ENCODE data around the gene PEX5L. TPM values are rescaled to one million over a fixed set of nuclear protein-coding genes. Genes with fewer than 3 reads are reported as not detected.

Gene PEX5L
- total RNA-seq, 1 experiment from 2014 or later, result not detected

DNA sequence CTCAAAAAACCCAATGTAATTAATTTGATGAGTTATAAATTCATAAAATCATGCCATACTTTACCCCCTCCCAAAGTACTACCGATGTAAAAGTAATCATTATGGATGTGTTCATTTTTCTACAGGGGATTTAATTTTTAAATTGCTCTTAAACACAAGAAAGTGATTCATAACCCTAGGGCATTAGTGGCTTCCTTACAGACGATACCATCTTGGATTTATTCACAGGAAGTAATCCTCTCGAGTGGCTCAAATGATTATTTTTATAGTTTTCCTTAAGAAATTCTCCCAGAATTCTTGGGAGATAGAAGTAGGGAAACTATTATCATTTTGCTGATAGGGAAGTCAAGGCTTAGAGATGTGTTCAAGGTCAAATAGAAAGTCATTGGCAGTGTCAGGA is 80.9 kb downstream of the PEX5L start:
- peak; percentile 4 for DNase-seq (ENCODE audit: low read depth)

DNA sequence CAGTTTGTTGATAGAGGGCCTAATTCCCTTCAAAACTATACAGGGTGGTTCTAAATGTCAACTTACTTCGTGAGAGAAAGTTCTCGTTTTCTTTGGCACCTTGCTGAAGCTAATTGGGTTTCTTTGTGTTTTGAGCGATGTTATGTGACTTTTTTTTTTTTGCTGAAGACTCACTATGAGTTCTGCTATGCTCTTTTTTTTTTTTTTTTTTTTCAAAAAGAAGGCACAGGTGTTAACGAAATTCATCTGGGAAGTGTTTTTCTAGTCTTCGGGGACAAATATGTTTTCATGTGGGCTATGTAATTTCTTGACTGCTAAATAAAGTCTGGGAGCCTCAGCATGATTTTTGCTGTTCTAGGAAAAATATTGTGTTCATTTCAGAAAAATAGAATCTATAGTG is 81.5 kb downstream of the PEX5L start:
- DNase-seq (ENCODE audit: low read depth), result no peak

DNA sequence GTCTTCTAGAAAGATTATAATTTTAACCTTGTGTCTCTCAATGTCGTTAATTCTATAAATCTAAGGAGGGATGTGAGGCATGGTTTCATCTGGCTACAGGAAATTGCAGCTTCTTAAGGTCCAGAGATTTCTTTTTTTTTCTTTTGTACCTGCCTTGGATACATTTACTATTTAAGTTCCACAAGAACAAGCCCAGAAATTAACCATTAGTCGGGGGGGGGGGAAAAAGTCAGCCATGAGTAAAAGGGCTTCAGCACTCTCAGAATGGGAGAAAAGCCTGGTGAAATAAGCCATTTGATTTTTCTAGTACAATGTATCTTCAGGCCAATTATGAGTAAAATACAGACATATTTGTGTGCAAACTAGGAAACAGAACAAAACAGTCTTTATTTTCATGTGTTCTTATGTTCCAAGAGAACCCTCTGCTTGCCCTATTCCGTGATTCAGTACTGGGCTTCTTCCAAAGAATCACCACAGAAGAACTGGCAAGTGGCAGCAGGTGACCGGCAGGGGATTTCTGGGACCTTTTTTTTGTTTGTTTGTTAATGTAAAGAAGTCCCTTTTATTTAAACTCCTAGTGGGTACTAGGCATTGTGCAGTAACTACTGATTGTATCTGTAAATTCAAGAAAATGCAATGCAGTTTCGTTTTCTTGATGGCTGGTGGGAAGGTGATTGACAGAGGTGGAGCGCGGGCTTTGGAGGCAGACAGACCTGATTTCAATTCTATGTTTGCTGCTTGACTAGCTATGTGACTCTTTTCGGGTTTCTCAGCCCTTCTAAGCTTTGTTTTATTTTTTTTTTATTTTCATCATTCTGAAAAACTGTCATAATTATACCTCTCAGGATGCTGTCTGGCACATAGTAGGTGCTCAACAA is 82.5 kb downstream of the PEX5L start:
- DNase-seq (ENCODE audit: low read depth), result no peak

DNA sequence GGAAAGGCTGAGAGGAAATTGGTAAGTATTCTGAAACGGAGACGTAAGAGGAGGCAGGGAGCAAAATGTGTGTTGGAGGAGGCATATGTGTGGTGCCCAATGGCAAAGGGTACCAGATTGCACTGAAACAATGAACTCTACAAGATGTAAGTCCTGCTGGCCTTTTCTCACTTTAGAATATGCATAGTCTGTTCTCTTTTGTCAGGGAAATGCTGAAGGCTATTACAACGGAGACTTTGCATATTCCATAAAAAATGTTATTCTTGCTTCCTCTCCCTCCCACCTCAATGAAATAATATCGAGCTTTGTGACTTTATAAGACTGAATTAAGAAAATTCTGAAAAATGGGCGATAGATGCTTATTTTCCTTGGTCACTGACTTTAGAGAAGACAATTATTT is 85.9 kb downstream of the PEX5L start:
- DNase-seq (ENCODE audit: low read depth), result no peak

- DNase-seq (ENCODE audit: low read depth), result no peak
These were observed 86.9 kb downstream of the PEX5L start for GRCh38 chr3:179949869-179950268.

DNA sequence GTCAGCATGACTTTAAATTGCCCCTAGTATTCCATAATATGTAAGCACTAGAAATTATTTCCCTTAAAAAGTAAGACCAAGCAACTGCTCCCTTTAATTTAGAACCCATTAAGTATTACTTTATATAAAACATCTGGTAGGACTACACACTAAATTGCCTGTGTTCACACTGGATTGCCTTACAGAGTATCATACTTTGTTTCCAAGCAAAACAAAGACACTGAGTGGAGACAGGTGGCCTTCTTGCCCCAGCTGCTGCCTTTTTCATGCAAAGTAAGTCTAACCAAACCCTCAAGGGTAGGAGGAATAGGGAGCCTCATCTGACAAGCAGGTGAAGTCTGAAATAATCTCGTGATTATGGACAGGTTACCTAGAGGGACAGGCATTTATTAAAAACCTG is 87.3 kb downstream of the PEX5L start:
- no peak for DNase-seq (ENCODE audit: low read depth)

GRCh38 chr3:179948740-179949139 is 88.0 kb downstream of the PEX5L start:
- no peak for DNase-seq (ENCODE audit: low read depth)

DNA sequence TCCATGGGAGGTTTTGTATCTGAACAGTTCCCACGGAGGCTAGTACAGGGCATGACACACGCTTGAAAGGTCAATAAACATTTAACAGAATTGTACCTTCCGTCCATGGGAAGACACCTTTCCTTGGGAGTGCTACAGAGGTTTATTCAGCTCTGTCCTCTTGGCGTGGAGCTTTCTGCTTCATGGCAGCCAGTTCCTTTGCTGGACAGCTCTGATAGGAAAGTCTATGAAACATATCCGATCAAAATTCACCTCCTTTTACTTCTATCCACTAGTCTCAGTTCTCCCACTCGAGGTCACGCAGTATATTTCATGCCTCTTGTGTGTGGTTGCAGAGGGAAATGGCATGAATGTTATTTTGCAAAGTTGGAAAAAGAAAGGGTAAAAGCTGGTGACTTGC is 91.2 kb downstream of the PEX5L start:
- no peak for DNase-seq (ENCODE audit: low read depth)

GRCh38 chr3:179943117-179943880 is 93.4 kb downstream of the PEX5L start:
- DNase-seq (ENCODE audit: low read depth), result no peak

GRCh38 chr3:179942553-179943075 is 94.1 kb downstream of the PEX5L start:
- no peak for DNase-seq (ENCODE audit: low read depth)

DNA sequence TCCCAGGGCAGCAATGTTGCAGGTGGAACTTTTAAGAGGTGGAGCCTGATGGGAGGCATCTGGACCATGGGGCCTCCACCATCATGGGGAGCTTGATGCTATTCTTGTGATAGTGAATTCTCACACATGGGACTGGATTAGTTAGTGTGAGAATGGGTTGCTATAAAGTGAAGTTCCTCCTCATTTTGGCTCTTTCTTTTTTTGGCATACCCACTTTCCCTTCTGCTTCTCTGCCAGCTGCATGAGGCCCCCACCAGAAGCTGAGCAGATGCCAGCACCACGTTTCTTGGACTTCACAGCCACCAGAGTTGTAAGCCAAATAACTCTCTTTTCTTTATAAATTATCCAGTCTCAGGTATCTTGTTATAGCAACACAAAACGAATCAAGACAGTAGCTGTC is 101.0 kb downstream of the PEX5L start:
- no peak for DNase-seq (ENCODE audit: low read depth)

GRCh38 chr3:179933914-179934313 is 102.8 kb downstream of the PEX5L start:
- no peak for DNase-seq (ENCODE audit: low read depth)

GRCh38 chr3:179933080-179933479 is 103.7 kb downstream of the PEX5L start:
- no peak for DNase-seq (ENCODE audit: low read depth)

DNA sequence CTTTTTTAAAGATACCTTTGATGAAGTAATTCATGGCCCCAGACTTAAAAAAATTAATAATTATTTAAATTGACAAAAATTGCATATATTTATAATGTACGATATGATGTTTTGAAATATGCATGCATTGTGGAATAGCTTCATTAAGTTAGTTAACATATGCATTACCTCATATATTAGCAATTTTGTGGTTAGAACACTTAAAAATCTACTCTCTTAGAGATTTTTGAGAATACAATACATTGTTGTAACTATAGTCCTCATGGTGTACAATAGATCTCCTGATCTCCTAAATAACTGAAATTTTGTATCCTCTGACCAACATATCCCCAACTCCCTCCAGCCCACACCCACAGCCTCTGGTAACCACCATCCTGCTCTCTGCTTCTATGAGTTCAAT is 104.1 kb downstream of the PEX5L start:
- no peak for DNase-seq (ENCODE audit: low read depth)

DNA sequence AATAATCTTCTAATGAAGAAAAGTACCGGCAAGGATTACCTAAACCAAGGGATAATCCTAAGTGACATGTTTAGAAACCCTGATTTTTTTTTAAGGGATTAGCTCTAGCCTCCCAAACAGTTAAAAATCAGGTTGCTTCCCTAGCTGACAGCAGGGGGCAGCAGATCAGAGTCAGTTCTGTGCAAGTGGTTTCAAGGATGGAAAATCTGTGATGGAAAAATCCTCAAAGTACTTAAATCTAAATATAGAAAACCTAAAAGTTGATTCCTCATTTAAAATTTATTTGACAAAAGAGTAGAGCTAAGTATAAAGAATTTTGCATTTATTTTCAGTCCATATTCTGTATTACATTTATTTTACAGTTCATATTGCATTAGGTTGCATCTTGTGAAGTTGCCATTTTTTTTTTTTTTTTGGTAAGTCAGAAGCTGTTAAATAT is 107.6 kb downstream of the PEX5L start:
- peak; percentile 48 for DNase-seq (ENCODE audit: low read depth)

DNA sequence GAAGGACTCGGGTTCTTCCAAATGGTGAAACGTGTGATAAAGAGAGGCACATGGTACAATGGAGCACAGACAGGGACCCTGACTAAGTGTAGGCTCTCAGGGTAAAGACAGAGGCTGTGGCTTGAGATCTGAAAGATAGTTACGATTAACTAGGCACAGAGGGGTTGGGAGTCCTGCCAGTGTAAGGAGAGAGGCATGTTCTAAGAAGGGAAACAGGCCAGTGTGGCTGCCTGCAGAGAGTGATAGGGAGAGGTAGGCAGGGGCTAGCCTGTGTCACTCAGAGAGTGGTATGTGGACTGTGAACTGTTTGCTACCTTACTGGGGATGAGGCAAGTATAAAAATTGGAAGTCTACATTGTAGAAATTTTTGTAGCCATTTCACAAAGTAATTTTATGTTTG is 109.5 kb downstream of the PEX5L start:
- DNase-seq (ENCODE audit: low read depth), result no peak

DNA sequence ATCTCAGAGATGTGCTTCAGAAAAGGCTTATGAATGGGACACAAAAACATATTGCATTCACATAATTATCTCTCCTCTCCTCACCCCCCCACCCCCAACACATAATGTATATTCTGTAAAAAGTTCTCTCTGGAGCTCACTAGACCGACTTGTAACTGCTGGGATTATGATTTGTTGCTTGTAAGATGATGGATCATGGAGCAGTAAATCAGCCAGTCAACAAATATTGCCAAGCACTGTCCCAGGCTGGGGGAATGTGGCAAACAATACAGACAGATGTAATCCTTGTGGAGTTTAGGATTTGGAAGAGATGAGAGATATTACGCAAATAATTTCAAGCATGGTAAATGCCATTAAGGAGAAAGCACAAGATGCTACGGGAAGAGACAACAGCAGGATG is 114.8 kb downstream of the PEX5L start:
- no peak for DNase-seq (ENCODE audit: low read depth)

DNA sequence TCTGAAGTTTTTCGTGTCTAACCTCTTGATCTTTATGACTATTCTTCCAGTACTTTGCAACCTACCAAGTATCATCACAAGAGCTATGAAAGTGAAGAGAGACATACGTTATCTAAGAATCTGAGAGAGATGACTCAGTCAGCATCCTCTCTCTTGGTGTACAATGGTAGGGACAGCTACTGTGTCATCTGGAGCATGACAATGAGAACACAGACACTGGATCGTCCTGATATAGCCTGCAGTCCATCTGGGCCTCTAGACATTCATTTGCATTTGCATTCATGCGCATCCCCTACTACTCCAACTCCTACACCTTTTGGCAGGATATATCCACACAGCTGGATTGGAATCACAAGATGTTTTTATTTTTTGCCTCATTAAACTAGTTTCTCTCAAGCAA is 115.2 kb downstream of the PEX5L start:
- DNase-seq (ENCODE audit: low read depth), result no peak

DNA sequence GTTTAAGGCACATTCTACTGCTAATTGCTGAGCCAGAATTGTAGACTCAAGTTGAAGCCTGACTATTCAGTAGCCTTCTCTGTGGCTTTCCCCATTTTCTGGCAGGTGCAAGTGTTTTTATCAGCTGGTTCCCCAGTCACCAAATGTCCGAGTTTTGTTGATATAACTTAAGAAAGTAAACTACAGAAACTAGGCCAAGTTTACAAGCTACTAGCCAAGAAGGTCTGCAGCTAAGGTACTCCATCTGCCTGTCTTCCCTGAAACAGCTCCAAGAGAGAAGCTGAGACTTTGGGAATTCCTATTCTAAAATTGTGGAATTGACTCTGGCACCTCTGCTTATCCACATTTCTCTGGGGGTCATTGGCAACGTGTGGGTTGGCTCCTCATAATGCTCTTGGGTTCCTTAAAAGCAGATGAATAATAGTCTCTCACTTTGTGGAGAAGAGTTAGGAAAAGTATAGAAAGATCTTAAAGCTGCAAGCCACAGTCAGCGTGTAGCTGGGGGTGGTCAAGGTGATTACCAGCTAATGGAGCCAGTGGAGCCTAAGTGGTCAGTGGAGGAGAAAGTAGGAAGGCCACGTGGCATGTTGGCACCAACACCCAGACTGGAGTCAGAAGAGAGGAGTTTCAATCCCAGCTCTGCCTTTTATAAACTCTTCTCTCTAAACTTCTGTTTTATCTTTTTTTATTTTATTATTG is 128.8 kb downstream of the PEX5L start:
- DNase-seq (ENCODE audit: low read depth), result no peak

DNA sequence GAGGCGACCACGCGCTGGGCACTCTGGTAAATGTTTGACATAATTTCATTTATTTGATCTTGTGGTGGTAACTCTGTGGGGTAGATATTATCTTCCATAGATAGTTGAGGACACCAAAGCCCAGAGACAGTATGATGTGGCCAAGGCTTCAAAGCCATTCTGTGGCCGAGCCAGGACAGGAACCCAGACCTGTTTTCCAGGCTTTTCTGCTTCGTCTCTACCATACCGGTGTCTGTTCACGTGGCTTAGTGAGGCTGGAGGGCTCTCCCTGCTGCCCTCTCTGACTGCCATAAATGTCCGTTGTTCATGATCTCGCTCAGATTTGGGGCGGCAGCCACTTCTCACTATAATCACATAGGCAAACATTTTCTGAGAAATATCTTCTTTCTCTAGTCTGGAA is 134.7 kb downstream of the PEX5L start:
- no peak for DNase-seq (ENCODE audit: low read depth)

DNA sequence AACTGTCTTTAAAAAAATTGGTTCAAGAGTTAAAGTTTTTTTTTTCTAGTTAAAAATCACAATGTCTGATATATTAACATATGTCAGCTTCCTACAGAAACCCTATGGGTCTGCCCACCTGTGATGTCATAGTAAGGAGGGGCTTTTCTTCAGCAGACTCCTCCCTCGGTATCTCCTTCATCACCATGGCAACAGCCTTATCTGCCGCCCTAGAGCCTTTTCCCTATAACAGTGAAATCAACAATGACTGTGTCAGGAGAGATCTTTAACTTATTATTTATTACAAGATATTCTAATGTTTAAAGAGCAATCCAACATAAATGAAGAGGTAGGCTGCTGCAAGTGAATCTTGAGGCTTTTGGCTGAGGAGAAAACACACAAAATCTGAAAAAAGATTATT is 138.7 kb downstream of the PEX5L start:
- DNase-seq (ENCODE audit: low read depth), result peak; percentile 59

DNA sequence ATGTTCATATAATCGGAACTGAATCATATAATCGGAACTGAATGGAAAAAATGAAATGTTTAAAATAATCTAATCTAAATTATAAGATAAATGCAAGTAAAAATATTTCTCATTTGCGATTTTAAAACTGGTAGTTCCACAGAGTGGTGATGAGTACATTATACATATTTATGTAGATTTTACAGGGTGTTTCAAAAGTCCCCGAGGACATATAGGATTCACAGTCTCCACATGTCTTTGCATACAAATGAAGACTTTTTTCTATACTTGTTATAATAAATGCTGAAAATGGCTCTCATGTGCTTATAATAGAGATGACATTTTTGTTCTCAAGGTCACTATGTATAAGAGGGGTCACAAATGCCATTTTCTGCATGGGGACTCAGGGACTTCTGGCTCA is 139.5 kb downstream of the PEX5L start:
- no peak for DNase-seq (ENCODE audit: low read depth)

Data from RPMI7951 (cell line).